Spleen (tissue), 11 donors: ENCODE measurements around the gene ZBED2. TPM values are rescaled to one million over a fixed set of nuclear protein-coding genes. Genes with fewer than 3 reads are reported as not detected.

Experiments
- DNase-seq: peaks from one replicate; pipeline ENCODE4 v3.0.0-alpha.2; 2020
- H3K27ac ChIP-seq, 8 donors: fragments of 200-600 bp; sonication (generic) in 7 of 8; 1 replicate in 4 of 8; 2 replicates in 4 of 8; pipeline versions ENCODE4 v1.5.0 to v1.8.0; 2016 to 2021; ENCODE audit warnings: inconsistent platforms in 4 of 8, mild to moderate bottlenecking in 4 of 8, moderate library complexity in 1 of 8
- H3K27me3 ChIP-seq, 7 donors: fragments of 200-600 bp; sonication (generic) in 6 of 7; replicated peaks in 1 of 7; 1 replicate in 4 of 7; 2 replicates in 3 of 7; pipeline versions ENCODE4 v1.5.0 to v1.8.0; 2016 to 2021; ENCODE audit warnings: inconsistent platforms in 3 of 7, mild to moderate bottlenecking in 1 of 7
- H3K36me3 ChIP-seq, 6 donors: fragments of 200-600 bp; sonication (generic) in 5 of 6; 1 replicate in 4 of 6; 2 replicates in 2 of 6; pipeline versions ENCODE4 v1.5.0 to v1.8.0; 2016 to 2021; ENCODE audit warnings: inconsistent platforms in 2 of 6
- H3K4me1 ChIP-seq, 6 donors: fragments of 200-600 bp; sonication (generic) in 5 of 6; 1 replicate in 3 of 6; 2 replicates in 3 of 6; pipeline versions ENCODE4 v1.5.0 to v1.8.0; 2016 to 2021; ENCODE audit warnings: inconsistent platforms in 3 of 6
- H3K4me3 ChIP-seq, 8 donors: fragments of 200-600 bp; sonication (generic) in 7 of 8; 1 replicate in 4 of 8; 2 replicates in 4 of 8; pipeline versions ENCODE4 v1.5.0 to v1.8.0; 2016 to 2021; ENCODE audit warnings: inconsistent platforms in 4 of 8, mild to moderate bottlenecking in 4 of 8, moderate library complexity in 2 of 8
- H3K9me3 ChIP-seq, 8 donors: fragments of 200-600 bp; sonication (generic) in 7 of 8; 1 replicate in 4 of 8; 2 replicates in 4 of 8; pipeline versions ENCODE4 v1.5.0 to v1.8.0; 2016 to 2021; ENCODE audit warnings: inconsistent platforms in 4 of 8
- CTCF ChIP-seq, 11 experiments: fragments of 200-600 bp in 7 of 11; fragments of 450-650 bp in 4 of 11; sonication (generic) in 4 of 11; IDR thresholded peaks in 8 of 11; conservative IDR thresholded peaks in 3 of 11; 1 replicate in 7 of 11; 2 replicates in 4 of 11; pipeline versions ENCODE4 v1.4.0 to v1.8.0; 2016 to 2021; ENCODE audit warnings: antibody characterized with exemption in 11 of 11, inconsistent platforms in 4 of 11, mild to moderate bottlenecking in 1 of 11
- POLR2A ChIP-seq, 3 donors: fragments of 450-650 bp; IDR thresholded peaks; one replicate each; pipeline ENCODE4 v1.5.1; 2017; ENCODE audit warnings: antibody characterized with exemption in 3 of 3, mild to moderate bottlenecking in 1 of 3
- POLR2AphosphoS5 ChIP-seq, 3 donors: sonication (generic); formaldehyde crosslinking; IDR thresholded peaks; one replicate each; pipeline ENCODE4 v1.5.1; 2017; ENCODE audit warnings: antibody characterized with exemption in 3 of 3
- WGBS, 5 donors: extraction: QIAGEN DNeasy Blood & Tissue Kit in 3 of 5; methylation state at CpG; one replicate each; pipeline versions ENCODE4 v1.1.5 to v1.1.7; 2013 to 2018; 5-methylcytosine and 5-hydroxymethylcytosine counted together
- intact Hi-C: fragments of 100-400 bp; cut with DNase I; formaldehyde crosslinking; loops from one replicate; pipeline ENCODE4 v1.15.0; 2023; ENCODE audit warnings: low total_unique reads
- polyA plus RNA-seq, 3 donors: library from polyadenylated mRNA; stranded (reverse); fragments of 200-250 nt; gene quantifications; one replicate each; pipeline ENCODE4 v1.2.1, GENCODE V29; 2013
- total RNA-seq, 7 donors: library from RNA; depleted of rRNA in 3 of 7; stranded (reverse); fragments of >200 nt in 3 of 7; fragmentation: NEBNext Ultra II Directional in 4 of 7; extraction: Animal tissue kit (Norgen Biotek cat#: 25700) in 4 of 7; gene quantifications; one replicate each; pipeline versions ENCODE4 v1.1.0 to v1.2.1, GENCODE V29; 2016 to 2021
- donor health status: healthy with polysubstance abuse.
- donor health status: DM: no; HTN: no; CAD: no; lungs with moderate emphysema.
- donor health status: DM: no; HTN: no; CAD: no.
- donor health status: Bipolar disorder and iron deficiency.
- donor health status: healthy.
- donor health status: DM: no; HTN: no; CAD: no.
- donor health status: DM: yes; HTN: yes; CAD: no.

Gene ZBED2
- total and polyA plus RNA-seq, 10 donors = 0.20 to 0.80 (median 0.29) TPM; not detected in 6

- no peak overlapping the region for H3K4me3 ChIP-seq
- intact Hi-C loops = no loop called here
- TF ChIP-seq POLR2A (IDR thresholded peaks at IDR 0.05) (no peak), CTCF (IDR thresholded peaks at IDR 0.05 in 8 of 11, conservative IDR thresholded peaks at IDR 0.05 in 3 of 11) (no peak), POLR2AphosphoS5 (IDR thresholded peaks at IDR 0.05) (no peak)
- peaks cover 0 to 7% (median 0%) of the 10 kb centered on the region in 6 donors for H3K36me3 ChIP-seq
- H3K27ac ChIP-seq = no peak overlapping the region
- no peaks in the 10 kb centered on the region for H3K9me3 ChIP-seq
- H3K27me3 ChIP-seq = no peaks in the 10 kb centered on the region
- DNase-seq = no peak
- no peaks in the 10 kb centered on the region for H3K4me1 ChIP-seq
These were observed 6.6 kb downstream of the ZBED2 start for GRCh38 chr3:111588527-111588926.

- intact Hi-C loops = no loop called here
- TF ChIP-seq POLR2AphosphoS5 (IDR thresholded peaks at IDR 0.05) = no peak
- no peak for TF ChIP-seq CTCF (IDR thresholded peaks at IDR 0.05 in 8 of 11, conservative IDR thresholded peaks at IDR 0.05 in 3 of 11)
- TF ChIP-seq POLR2A (IDR thresholded peaks at IDR 0.05) = no peak
- H3K4me3 ChIP-seq = no peak overlapping the region
- no peak for DNase-seq
- 82 to 93% (median 87%) methylated on average over 1 of the region's 1 CpG for WGBS, 5 donors
- no peaks in the 10 kb centered on the region for H3K9me3 ChIP-seq
- H3K27ac ChIP-seq = no peak overlapping the region
- H3K27me3 ChIP-seq = no peaks in the 10 kb centered on the region
- no peaks in the 10 kb centered on the region for H3K4me1 ChIP-seq
- peaks cover 0 to 4% (median 0%) of the 10 kb centered on the region in 6 donors for H3K36me3 ChIP-seq
These were observed 9.9 kb downstream of the ZBED2 start for GRCh38 chr3:111585217-111585616.

- no peak for DNase-seq
- H3K4me1 ChIP-seq = peaks cover 0 to 5% (median 0%) of the 10 kb centered on the region in 6 donors
- H3K27me3 ChIP-seq = no peaks in the 10 kb centered on the region
- intact Hi-C loops = no loop called here
- TF ChIP-seq POLR2AphosphoS5 (IDR thresholded peaks at IDR 0.05) (no peak), POLR2A (IDR thresholded peaks at IDR 0.05) (no peak), CTCF (IDR thresholded peaks at IDR 0.05 in 8 of 11, conservative IDR thresholded peaks at IDR 0.05 in 3 of 11) (no peak)
- H3K4me3 ChIP-seq = no peak overlapping the region
- H3K9me3 ChIP-seq = no peaks in the 10 kb centered on the region
- WGBS, 5 donors = 93 to 100% (median 94%) methylated on average over 1 of the region's 1 CpG
- peaks cover 0 to 4% (median 0%) of the 10 kb centered on the region in 6 donors for H3K36me3 ChIP-seq
- H3K27ac ChIP-seq = no peak overlapping the region
These were observed 10.4 kb downstream of the ZBED2 start for GRCh38 chr3:111584744-111585143.

- H3K27me3 ChIP-seq = no peaks in the 10 kb centered on the region
- no peak overlapping the region for H3K27ac ChIP-seq
- peaks cover 0 to 5% (median 0%) of the 10 kb centered on the region in 6 donors for H3K4me1 ChIP-seq
- intact Hi-C loops = no loop called here
- no peak overlapping the region for H3K4me3 ChIP-seq
- peaks cover 0 to 9% (median 0%) of the 10 kb centered on the region in 6 donors for H3K36me3 ChIP-seq
- H3K9me3 ChIP-seq = no peaks in the 10 kb centered on the region
- WGBS, 5 donors = 65 to 82% (median 77%) methylated on average over 1 of the region's 1 CpG
- no peak for DNase-seq
- no peak for TF ChIP-seq POLR2AphosphoS5 (IDR thresholded peaks at IDR 0.05)
- no peak for TF ChIP-seq CTCF (IDR thresholded peaks at IDR 0.05 in 8 of 11, conservative IDR thresholded peaks at IDR 0.05 in 3 of 11)
- TF ChIP-seq POLR2A (IDR thresholded peaks at IDR 0.05) = no peak
These were observed 13.0 kb downstream of the ZBED2 start for GRCh38 chr3:111582120-111582474.
